ENCODE results near the gene SASH1. TPM values are rescaled to one million over a fixed set of nuclear protein-coding genes. Genes with fewer than 3 reads are reported as not detected.

SASH1 gene
- total RNA-seq, 1 experiment from 2014 or later: 6.6 TPM

DNA sequence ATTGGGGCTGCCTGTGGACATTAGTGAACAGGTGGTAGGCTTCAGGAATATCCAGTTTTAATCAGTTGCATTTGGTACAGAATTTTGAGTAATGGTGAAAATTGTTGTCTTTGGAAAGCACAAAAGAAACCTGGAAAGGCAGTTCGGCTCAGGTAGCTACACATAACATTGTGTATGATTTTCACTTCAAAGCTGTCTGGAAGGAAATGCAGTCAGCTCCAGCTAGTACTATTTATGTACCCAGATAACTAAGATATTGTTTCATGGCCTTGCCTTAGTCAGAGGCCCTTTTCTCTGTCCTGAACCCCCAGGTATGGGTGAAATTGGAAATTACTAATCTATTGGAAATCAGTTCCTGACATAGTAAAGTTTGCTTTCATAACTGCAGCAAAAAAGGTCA is 208.6 kb downstream of the SASH1 start:
- no peaks in the 10 kb centered on the region for H3K27me3 ChIP-seq (ENCODE audit: control insufficient read depth, insufficient read depth, low read length)
- H3K4me1 ChIP-seq (ENCODE audit: control insufficient read depth, insufficient read depth, low read length): no peaks in the 10 kb centered on the region
- intact Hi-C loops (cut with micrococcal nuclease; ENCODE audit: unreplicated experiment) (no loop called here), in situ Hi-C loops (cut with HindIII; ENCODE audit: low pct_unique_long_range_greater_than_20kb, low sequenced_read_pairs) (no loop called here)
- no peaks in the 10 kb centered on the region for H3K36me3 ChIP-seq (ENCODE audit: control insufficient read depth, insufficient read depth, low read length)
- no peak overlapping the region for H3K27ac ChIP-seq (ENCODE audit: low read length)
- H3K4me3 ChIP-seq (ENCODE audit: low read depth in 2 of 2, low read length in 2 of 2): no peak overlapping the region
- CTCF ChIA-PET: no interaction called here
- no peaks in the 10 kb centered on the region for H3K9me3 ChIP-seq (ENCODE audit: control insufficient read depth, insufficient read depth, low read depth, low read length)
- DNase-seq (ENCODE audit: low read depth, low spot score): no peak
- BruUV-seq (replicated peaks): no TSS peak
- TF ChIP-seq, protein P1, sequence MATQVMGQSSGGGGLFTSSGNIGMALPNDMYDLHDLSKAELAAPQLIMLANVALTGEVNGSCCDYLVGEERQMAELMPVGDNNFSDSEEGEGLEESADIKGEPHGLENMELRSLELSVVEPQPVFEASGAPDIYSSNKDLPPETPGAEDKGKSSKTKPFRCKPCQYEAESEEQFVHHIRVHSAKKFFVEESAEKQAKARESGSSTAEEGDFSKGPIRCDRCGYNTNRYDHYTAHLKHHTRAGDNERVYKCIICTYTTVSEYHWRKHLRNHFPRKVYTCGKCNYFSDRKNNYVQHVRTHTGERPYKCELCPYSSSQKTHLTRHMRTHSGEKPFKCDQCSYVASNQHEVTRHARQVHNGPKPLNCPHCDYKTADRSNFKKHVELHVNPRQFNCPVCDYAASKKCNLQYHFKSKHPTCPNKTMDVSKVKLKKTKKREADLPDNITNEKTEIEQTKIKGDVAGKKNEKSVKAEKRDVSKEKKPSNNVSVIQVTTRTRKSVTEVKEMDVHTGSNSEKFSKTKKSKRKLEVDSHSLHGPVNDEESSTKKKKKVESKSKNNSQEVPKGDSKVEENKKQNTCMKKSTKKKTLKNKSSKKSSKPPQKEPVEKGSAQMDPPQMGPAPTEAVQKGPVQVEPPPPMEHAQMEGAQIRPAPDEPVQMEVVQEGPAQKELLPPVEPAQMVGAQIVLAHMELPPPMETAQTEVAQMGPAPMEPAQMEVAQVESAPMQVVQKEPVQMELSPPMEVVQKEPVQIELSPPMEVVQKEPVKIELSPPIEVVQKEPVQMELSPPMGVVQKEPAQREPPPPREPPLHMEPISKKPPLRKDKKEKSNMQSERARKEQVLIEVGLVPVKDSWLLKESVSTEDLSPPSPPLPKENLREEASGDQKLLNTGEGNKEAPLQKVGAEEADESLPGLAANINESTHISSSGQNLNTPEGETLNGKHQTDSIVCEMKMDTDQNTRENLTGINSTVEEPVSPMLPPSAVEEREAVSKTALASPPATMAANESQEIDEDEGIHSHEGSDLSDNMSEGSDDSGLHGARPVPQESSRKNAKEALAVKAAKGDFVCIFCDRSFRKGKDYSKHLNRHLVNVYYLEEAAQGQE (IDR thresholded peaks at IDR 0.05; ENCODE audit: insufficient read depth in 1 of 2, low read depth in 2 of 2, low read length in 1 of 2): no peak
- TF ChIP-seq, protein P2, sequence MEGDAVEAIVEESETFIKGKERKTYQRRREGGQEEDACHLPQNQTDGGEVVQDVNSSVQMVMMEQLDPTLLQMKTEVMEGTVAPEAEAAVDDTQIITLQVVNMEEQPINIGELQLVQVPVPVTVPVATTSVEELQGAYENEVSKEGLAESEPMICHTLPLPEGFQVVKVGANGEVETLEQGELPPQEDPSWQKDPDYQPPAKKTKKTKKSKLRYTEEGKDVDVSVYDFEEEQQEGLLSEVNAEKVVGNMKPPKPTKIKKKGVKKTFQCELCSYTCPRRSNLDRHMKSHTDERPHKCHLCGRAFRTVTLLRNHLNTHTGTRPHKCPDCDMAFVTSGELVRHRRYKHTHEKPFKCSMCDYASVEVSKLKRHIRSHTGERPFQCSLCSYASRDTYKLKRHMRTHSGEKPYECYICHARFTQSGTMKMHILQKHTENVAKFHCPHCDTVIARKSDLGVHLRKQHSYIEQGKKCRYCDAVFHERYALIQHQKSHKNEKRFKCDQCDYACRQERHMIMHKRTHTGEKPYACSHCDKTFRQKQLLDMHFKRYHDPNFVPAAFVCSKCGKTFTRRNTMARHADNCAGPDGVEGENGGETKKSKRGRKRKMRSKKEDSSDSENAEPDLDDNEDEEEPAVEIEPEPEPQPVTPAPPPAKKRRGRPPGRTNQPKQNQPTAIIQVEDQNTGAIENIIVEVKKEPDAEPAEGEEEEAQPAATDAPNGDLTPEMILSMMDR (IDR thresholded peaks at IDR 0.05): no peak
- TF ChIP-seq TCF7L2 (IDR thresholded peaks at IDR 0.05; ENCODE audit: low read depth, low read length) (no peak), POLR2AphosphoS5 (IDR thresholded peaks at IDR 0.05; ENCODE audit: low read depth, low read length) (no peak), SIN3A (IDR thresholded peaks at IDR 0.05; ENCODE audit: borderline replicate concordance, insufficient read depth, low read depth, low read length) (no peak)
- POLR2A ChIA-PET: no interaction called here
- no peak for ATAC-seq

- TF ChIP-seq POLR2AphosphoS5 (IDR thresholded peaks at IDR 0.05; ENCODE audit: low read depth, low read length): no peak
- H3K9me3 ChIP-seq (ENCODE audit: control insufficient read depth, insufficient read depth, low read depth, low read length): no peaks in the 10 kb centered on the region
- no peak for ATAC-seq
- no peaks in the 10 kb centered on the region for H3K36me3 ChIP-seq (ENCODE audit: control insufficient read depth, insufficient read depth, low read length)
- peaks cover 3% of the 10 kb centered on the region; the same call in 1 of the 2 replicates for H3K4me1 ChIP-seq (ENCODE audit: control insufficient read depth, insufficient read depth, low read length)
- H3K27ac ChIP-seq (ENCODE audit: low read length): no peak overlapping the region
- POLR2A ChIA-PET: no interaction called here
- H3K4me3 ChIP-seq (ENCODE audit: low read depth in 2 of 2, low read length in 2 of 2): no peak overlapping the region
- CTCF ChIA-PET: no interaction called here
- DNase-seq (ENCODE audit: low read depth, low spot score): no peak
- in situ Hi-C loops (cut with HindIII; ENCODE audit: low pct_unique_long_range_greater_than_20kb, low sequenced_read_pairs) (no loop called here), intact Hi-C loops (cut with micrococcal nuclease; ENCODE audit: unreplicated experiment) (no loop called here)
- BruUV-seq (replicated peaks): no TSS peak
- H3K27me3 ChIP-seq (ENCODE audit: control insufficient read depth, insufficient read depth, low read length): no peaks in the 10 kb centered on the region
Observed at GRCh38 chr6:148556410-148556809, 213.8 kb downstream of the SASH1 start.

DNA sequence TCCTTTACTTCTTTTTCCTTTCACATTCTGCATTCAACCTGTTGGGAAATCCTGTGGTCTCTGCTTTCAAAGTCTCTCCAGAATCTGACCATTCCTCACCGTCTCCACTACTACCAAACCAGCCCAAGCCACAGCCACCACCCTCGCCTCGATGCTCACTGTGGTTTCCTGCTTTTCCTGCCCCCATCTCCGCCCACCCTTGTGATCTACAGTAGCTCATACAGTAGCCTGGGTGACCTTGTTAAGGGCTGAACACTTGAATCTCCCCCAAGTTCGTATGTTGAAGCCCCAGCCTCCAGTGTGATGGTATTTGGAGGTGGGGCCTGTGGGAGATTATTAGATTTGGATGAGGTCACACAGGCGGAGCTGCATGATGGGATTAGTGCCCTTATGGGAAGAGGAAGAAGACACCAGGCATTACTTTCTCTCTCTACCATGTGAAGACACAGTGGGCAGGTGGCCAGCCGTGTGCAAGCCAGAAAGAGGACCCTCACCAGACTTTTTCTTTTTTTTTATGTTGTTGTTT is 215.2 kb downstream of the SASH1 start:
- Histone ChIP-seq H3K27ac (ENCODE audit: low read length) (no peak overlapping the region), H3K36me3 (ENCODE audit: control insufficient read depth, insufficient read depth, low read length) (no peaks in the 10 kb centered on the region), H3K4me1 (ENCODE audit: control insufficient read depth, insufficient read depth, low read length) (peaks cover 3% of the 10 kb centered on the region; the same call in 1 of the 2 replicates), H3K4me3 (ENCODE audit: low read depth in 2 of 2, low read length in 2 of 2) (no peak overlapping the region), H3K27me3 (ENCODE audit: control insufficient read depth, insufficient read depth, low read length) (no peaks in the 10 kb centered on the region), H3K9me3 (ENCODE audit: control insufficient read depth, insufficient read depth, low read depth, low read length) (no peaks in the 10 kb centered on the region)
- CTCF ChIA-PET: no interaction called here
- intact Hi-C loops (cut with micrococcal nuclease; ENCODE audit: unreplicated experiment) (no loop called here), in situ Hi-C loops (cut with HindIII; ENCODE audit: low pct_unique_long_range_greater_than_20kb, low sequenced_read_pairs) (no loop called here)
- POLR2A ChIA-PET: no interaction called here
- TF ChIP-seq, protein P1 (IDR thresholded peaks at IDR 0.05; ENCODE audit: insufficient read depth in 1 of 2, low read depth in 2 of 2, low read length in 1 of 2): no peak
- no peak for TF ChIP-seq POLR2AphosphoS5 (IDR thresholded peaks at IDR 0.05; ENCODE audit: low read depth, low read length)
- no peak for TF ChIP-seq SIN3A (IDR thresholded peaks at IDR 0.05; ENCODE audit: borderline replicate concordance, insufficient read depth, low read depth, low read length)
- TF ChIP-seq TCF7L2 (IDR thresholded peaks at IDR 0.05; ENCODE audit: low read depth, low read length): no peak
- TF ChIP-seq, protein P2 (IDR thresholded peaks at IDR 0.05): no peak
- ATAC-seq (no peak), DNase-seq (ENCODE audit: low read depth, low spot score) (no peak)
- BruUV-seq (replicated peaks): no TSS peak
